ENCODE results near the gene DAPK1. TPM values are rescaled to one million over a fixed set of nuclear protein-coding genes. Genes with fewer than 3 reads are reported as not detected.
A peak's percentile ranks its signal among the peaks of the same experiment; 100 is the strongest.

DAPK1 gene
- total and polyA plus RNA-seq, 10 of the 15 experiments (the other 5 are each of a cell fraction or from before 2014, with no cell fraction given), result 8.2 to 94.7 (median 51.6) TPM

DNA sequence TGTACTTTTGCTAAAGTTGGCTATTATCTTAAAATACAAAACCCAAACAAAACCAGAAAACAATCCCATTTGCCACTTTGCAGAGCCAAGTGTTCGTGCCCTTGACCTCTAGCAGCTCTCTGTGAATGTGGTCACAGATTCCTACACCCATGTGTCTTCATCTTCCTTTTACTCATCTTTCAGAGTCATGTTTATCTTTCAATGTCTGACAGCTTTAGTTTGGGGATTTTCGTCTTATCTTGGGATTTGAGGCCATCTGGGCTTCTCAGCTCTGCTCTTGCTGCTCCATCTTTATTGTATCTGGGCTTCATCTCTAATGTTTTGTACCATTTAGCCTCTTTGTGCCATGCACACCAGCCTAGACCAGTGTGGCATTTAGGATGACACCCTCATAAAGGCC is 81.0 kb downstream of the DAPK1 start:
- 0% methylated on average over 2 of the region's 2 CpGs for WGBS (ENCODE audit: insufficient coverage, insufficient replicate concordance, low lambda C conversion rate, missing lambda C conversion rate)
- no peak overlapping the region for H2AFZ ChIP-seq (ENCODE audit: control insufficient read depth, low read depth, low read length)
- TF ChIP-seq NR2F1 (conservative IDR thresholded peaks at IDR 0.05) (peak; percentile 45; the same call in 1 of the 2 replicates), SPI1 (IDR thresholded peaks at IDR 0.05; ENCODE audit: borderline replicate concordance, insufficient read depth, low read depth, low read length) (no peak), NFIC (IDR thresholded peaks at IDR 0.05; ENCODE audit: low read depth, low read length) (peak; percentile 29; the same call in 1 of the 2 replicates), RAD51 (IDR thresholded peaks at IDR 0.05) (no peak), RUNX3 (IDR thresholded peaks at IDR 0.05; ENCODE audit: low read length) (peak; percentile 80), IKZF2 (IDR thresholded peaks at IDR 0.05) (0 out of 4 replicates have a peak, but pooled peaks of 1 of the 2 experiments have one; percentile 15)
- no peaks in the 10 kb centered on the region; a peak in 1 of 4 replicates for H3K36me3 ChIP-seq (ENCODE audit: control insufficient read depth in 2 of 2, insufficient read depth in 2 of 2, low read length in 1 of 2)
- peaks cover 5% of the 10 kb centered on the region for H3K79me2 ChIP-seq (ENCODE audit: control insufficient read depth, insufficient read depth, low read length)
- FAIRE-seq (no peak), ATAC-seq (peak; percentile 48), DNase-seq (ENCODE audit: low read depth, low spot score) (no peak)
- BruUV-seq (replicated peaks), result no TSS peak
- H3K9me3 ChIP-seq (replicated peaks; ENCODE audit: control insufficient read depth, insufficient read depth, low read length), result no peaks in the 10 kb centered on the region
- ChIA-PET SMC1A (ENCODE audit: uncharacterized antibody, unreplicated experiment) (interaction anchor here (0.8 to 5.8 kb wide), 12 partner anchors 9 to 79 kb away, joined by 3 to 66 read pairs (median 4); no protein-coding TSS in a partner anchor), RAD21 (ENCODE audit: unreplicated experiment) (interaction anchor here (1.2 to 2.2 kb wide), 8 partner anchors 9 to 84 kb away, joined by 3 to 10 read pairs (median 5); no protein-coding TSS in a partner anchor), POLR2A (interaction anchor here (2.5 to 3.1 kb wide), 2 partner anchors 9 to 42 kb away, joined by 9 to 16 read pairs; no protein-coding TSS in a partner anchor), CTCF (interaction anchor here (0.6 to 5.0 kb wide), 5 partner anchors 9 to 102 kb away, joined by 3 to 23 read pairs (median 3); no protein-coding TSS in a partner anchor)
- H3K4me2 ChIP-seq (ENCODE audit: control insufficient read depth, insufficient read depth), result peak overlapping the region; percentile 54
- peak overlapping the region; percentile 27 for H3K27ac ChIP-seq (ENCODE audit: control insufficient read depth, insufficient read depth)
- no peaks in the 10 kb centered on the region for H3K27me3 ChIP-seq (replicated peaks in 1 of 2; ENCODE audit: control insufficient read depth in 2 of 2, insufficient read depth in 2 of 2, low read length in 1 of 2)
- H3K9ac ChIP-seq (ENCODE audit: control insufficient read depth, insufficient read depth, low read length), result no peak overlapping the region
- H3K4me3 ChIP-seq, result no peak overlapping the region
- in situ Hi-C loops (cut with MboI) (no loop called here), intact Hi-C loops (cut with micrococcal nuclease; ENCODE audit: unreplicated experiment) (no loop called here)
- peaks cover 20% of the 10 kb centered on the region for H3K4me1 ChIP-seq (ENCODE audit: control insufficient read depth, insufficient read depth, low read length)
- no peaks in the 10 kb centered on the region for H4K20me1 ChIP-seq (ENCODE audit: control insufficient read depth, insufficient read depth)
